ENCODE results near the gene ALK. TPM values are rescaled to one million over a fixed set of nuclear protein-coding genes. Genes with fewer than 3 reads are reported as not detected.
"Not testable (repeated sequence)": the region's sequence is repeated elsewhere in the genome, so short reads cannot be mapped to it uniquely, and the experiment has no call there.

The ALK gene
- total RNA-seq, 3 donors from 2014 or later, result 0.07 to 2.4 (median 0.09) TPM

DNA sequence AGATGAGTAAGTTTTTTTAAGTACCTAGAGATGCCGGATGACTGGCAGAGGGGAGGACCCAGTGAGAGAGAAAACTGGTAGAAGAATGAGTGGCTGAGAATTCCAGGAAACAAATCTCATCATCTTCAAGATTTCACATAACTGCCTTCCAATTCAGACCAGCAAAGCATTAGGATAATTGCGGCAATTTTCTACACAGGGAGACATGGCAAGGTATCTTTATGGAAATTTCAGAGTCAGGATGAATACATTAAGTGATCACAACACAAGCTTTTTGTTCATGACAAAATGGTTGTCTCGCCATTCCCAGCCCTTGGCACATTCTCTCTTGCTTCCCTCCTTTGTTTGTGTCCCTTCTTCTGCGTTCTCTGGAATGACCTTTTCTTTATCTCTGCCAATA lies 82.1 kb downstream of the ALK start:
- Histone ChIP-seq H3K36me3 (ENCODE audit: low read depth) (no peaks in the 10 kb centered on the region), H3K9me3 (no peaks in the 10 kb centered on the region), H3K4me1 (ENCODE audit: low read depth) (no peaks in the 10 kb centered on the region), H3K4me3 (no peak overlapping the region)
- intact Hi-C loops (cut with DNase I, micrococcal nuclease), result no loop called here
- DNase-seq (no peak), ATAC-seq (no peak)
- TF ChIP-seq, protein P1, sequence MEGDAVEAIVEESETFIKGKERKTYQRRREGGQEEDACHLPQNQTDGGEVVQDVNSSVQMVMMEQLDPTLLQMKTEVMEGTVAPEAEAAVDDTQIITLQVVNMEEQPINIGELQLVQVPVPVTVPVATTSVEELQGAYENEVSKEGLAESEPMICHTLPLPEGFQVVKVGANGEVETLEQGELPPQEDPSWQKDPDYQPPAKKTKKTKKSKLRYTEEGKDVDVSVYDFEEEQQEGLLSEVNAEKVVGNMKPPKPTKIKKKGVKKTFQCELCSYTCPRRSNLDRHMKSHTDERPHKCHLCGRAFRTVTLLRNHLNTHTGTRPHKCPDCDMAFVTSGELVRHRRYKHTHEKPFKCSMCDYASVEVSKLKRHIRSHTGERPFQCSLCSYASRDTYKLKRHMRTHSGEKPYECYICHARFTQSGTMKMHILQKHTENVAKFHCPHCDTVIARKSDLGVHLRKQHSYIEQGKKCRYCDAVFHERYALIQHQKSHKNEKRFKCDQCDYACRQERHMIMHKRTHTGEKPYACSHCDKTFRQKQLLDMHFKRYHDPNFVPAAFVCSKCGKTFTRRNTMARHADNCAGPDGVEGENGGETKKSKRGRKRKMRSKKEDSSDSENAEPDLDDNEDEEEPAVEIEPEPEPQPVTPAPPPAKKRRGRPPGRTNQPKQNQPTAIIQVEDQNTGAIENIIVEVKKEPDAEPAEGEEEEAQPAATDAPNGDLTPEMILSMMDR (IDR thresholded peaks at IDR 0.05), result no peak

DNA sequence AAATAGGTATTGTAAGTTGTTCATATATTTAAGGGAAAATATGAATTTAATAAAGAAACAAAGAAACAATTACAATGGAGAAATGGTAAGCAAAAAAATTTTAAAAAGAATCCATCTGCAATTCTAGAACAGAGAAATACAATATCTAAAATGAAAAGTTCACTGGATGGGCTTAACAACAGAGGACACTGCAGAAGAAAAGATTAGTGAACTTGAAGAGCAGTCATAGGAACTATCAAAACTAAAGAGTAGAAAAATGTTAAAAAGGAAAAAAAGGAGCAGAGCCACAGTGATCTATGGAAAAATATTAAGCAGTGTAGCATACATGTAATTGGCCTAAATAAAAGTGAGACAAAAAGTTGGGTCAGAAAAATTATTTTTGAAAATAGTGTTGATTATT lies 83.5 kb downstream of the ALK start:
- DNase-seq (no peak), ATAC-seq (no peak)
- Histone ChIP-seq H3K4me3 (no peak overlapping the region), H3K36me3 (ENCODE audit: low read depth) (no peaks in the 10 kb centered on the region), H3K4me1 (ENCODE audit: low read depth) (no peaks in the 10 kb centered on the region), H3K9me3 (no peaks in the 10 kb centered on the region)
- intact Hi-C loops (cut with DNase I, micrococcal nuclease), result no loop called here
- TF ChIP-seq, protein P1 (IDR thresholded peaks at IDR 0.05), result no peak

DNA sequence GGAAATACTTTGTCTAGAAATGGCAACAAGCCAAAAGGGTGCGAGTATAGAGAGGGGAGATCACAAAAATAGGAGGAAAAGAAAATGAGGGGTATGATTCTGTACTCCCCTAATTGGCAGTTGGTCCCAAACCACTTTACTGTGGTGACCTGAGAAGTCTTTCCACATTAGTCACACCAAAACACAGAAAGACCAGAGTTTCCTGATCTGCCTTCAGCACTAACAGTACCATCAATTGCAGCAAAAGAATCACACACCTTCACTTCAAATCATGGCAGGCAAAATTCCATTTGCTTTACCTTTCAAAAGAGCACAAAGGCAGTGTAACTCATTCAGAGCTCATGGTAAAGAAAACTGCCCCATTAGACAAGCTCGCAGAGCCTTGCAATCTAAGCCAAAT lies 86.8 kb downstream of the ALK start:
- ATAC-seq (no peak), DNase-seq (no peak)
- TF ChIP-seq, protein P1 (IDR thresholded peaks at IDR 0.05), result no peak
- H3K4me3 ChIP-seq, result no peak overlapping the region
- no peaks in the 10 kb centered on the region for H3K4me1 ChIP-seq (ENCODE audit: low read depth)
- no peaks in the 10 kb centered on the region for H3K36me3 ChIP-seq (ENCODE audit: low read depth)
- H3K9me3 ChIP-seq, result no peaks in the 10 kb centered on the region
- intact Hi-C loops (cut with DNase I, micrococcal nuclease), result no loop called here

DNA sequence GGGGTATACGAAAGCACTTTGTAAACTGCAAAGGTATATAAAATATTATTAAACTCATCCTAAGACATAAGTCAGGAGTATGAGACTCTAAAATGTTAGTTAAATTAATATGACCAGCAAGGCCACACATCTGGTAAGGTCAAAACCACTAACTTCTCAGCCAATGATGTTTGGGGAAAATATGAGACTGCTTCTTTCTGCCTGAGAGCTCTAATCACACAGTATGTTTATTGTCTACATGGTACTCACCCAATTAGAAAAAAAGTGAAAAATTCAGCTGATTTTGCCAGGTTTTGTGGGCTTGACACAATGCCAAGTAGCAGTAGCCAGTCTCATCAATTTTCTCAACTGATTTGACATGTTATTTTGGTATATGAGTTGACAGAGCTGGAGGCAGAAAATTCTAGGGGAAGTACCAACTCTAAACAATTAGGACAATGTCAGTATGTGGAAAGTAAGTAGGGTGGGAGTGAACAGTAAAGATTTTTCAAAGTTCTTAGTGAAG lies 87.3 kb downstream of the ALK start:
- no peaks in the 10 kb centered on the region for H3K36me3 ChIP-seq (ENCODE audit: low read depth)
- no peaks in the 10 kb centered on the region for H3K4me1 ChIP-seq (ENCODE audit: low read depth)
- no peaks in the 10 kb centered on the region for H3K9me3 ChIP-seq
- ATAC-seq (no peak), DNase-seq (no peak)
- TF ChIP-seq, protein P1 (IDR thresholded peaks at IDR 0.05), result no peak
- intact Hi-C loops (cut with DNase I, micrococcal nuclease), result no loop called here
- no peak overlapping the region for H3K4me3 ChIP-seq

DNA sequence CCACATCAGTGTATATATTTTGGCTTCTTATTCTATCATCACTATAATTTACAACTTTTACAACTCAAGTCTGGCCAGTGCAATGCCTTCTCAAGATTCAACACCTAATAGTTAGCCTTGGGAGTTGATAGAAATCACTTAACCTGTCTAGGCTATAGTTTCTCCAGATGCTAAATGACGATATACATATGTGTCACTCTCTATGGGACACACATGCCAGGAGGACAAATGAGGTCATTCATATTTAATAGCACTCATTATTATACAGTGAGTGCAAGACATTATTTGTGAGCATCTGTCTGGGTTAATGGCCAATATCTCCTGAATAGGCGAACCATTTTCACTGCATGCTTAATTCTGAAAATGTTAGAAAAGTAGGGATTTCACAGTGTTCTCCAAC lies 89.8 kb downstream of the ALK start:
- ATAC-seq (no peak), DNase-seq (no peak)
- Histone ChIP-seq H3K36me3 (ENCODE audit: low read depth) (no peaks in the 10 kb centered on the region), H3K4me3 (no peak overlapping the region), H3K4me1 (ENCODE audit: low read depth) (no peaks in the 10 kb centered on the region), H3K9me3 (no peaks in the 10 kb centered on the region)
- TF ChIP-seq, protein P1 (IDR thresholded peaks at IDR 0.05), result no peak
- intact Hi-C loops (cut with DNase I, micrococcal nuclease), result no loop called here

DNA sequence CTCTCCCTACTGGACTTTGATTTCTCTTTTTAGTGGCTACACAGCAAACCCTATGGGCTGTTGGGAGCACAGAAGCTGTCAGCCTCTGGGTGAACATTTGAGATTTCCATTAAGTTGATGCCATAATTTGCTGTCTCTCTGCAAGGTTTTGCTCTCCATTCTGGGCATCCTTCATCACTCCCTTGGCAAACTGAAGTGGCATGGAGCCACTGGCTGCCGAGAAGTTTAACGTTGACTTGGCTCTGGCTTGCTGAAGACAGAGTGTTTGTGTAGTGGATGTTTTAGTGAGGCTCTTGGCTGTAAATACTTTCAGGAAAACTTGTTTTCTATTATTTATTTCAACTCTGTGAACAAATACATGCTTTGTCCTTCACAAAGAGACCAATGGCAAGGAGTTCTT lies 91.5 kb downstream of the ALK start:
- DNase-seq (no peak), ATAC-seq (no peak)
- Histone ChIP-seq H3K9me3 (no peaks in the 10 kb centered on the region), H3K4me1 (ENCODE audit: low read depth) (no peaks in the 10 kb centered on the region), H3K36me3 (ENCODE audit: low read depth) (no peaks in the 10 kb centered on the region), H3K4me3 (no peak overlapping the region)
- TF ChIP-seq, protein P1 (IDR thresholded peaks at IDR 0.05), result no peak
- intact Hi-C loops (cut with DNase I, micrococcal nuclease), result no loop called here

DNA sequence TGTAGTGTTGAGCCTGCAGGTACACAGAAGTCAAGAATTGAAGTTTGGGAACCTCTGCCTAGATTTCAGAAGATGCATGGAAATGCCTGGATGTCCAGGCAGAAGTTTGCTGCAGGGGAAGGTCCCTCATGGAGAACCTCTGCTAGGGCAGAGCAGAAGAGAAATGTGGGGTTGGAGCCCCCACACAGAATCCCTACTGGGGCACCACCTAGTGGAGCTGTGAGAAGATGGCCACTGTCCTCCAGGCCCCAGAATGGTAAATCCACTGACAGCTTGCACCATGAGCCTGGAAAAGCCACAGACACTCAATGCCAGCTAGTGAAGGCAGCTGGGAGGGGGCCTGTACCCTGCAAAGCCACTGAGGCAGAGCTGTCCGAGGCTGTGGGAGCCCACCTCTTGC lies 97.2 kb downstream of the ALK start:
- DNase-seq; intact Hi-C loops (cut with DNase I, micrococcal nuclease); H3K4me3 ChIP-seq; H3K4me1 ChIP-seq (ENCODE audit: low read depth); H3K36me3 ChIP-seq (ENCODE audit: low read depth); H3K9me3 ChIP-seq; ATAC-seq: not testable (repeated sequence)

Data from mucosa of descending colon (tissue), 3 donors.